GM21825 (cell line): ENCODE results near the gene FAM221B.

Source experiments
- ATAC-seq: cut with Tn5 transposase; IDR thresholded peaks from one replicate; pipeline ENCODE4 v1.9.1; 2021; ENCODE audit warnings: mild to moderate bottlenecking, moderate library complexity; ENCODE audit not compliant: unreplicated experiment

FAM221B gene

GRCh38 chr9:35792826-35793225, 35.7 kb downstream of the FAM221B start:
- ATAC-seq: no peak

GRCh38 chr9:35792024-35792813, 36.3 kb downstream of the FAM221B start:
- ATAC-seq: no peak

- ATAC-seq: no peak
These were observed 37.1 kb downstream of the FAM221B start, which contains the start of gene NPR2 for GRCh38 chr9:35791297-35791921. NPR2 (plus strand) TSS chr9:35791591; CDS start chr9:35792409, 818 bp downstream.

GRCh38 chr9:35790385-35791296, 37.9 kb downstream of the FAM221B start:
- ATAC-seq: no peak

GRCh38 chr9:35790025-35790384, 38.5 kb downstream of the FAM221B start:
- ATAC-seq: no peak

- no peak for ATAC-seq
These were observed 39.0 kb downstream of the FAM221B start for GRCh38 chr9:35789541-35789940.

- ATAC-seq: no peak
These were observed 45.1 kb downstream of the FAM221B start for GRCh38 chr9:35783418-35783817.

GRCh38 chr9:35781066-35781465, 47.5 kb downstream of the FAM221B start:
- no peak for ATAC-seq

- ATAC-seq: no peak
These were observed 50.0 kb downstream of the FAM221B start for GRCh38 chr9:35778496-35778895.

- ATAC-seq: no peak
These were observed 52.5 kb downstream of the FAM221B start for GRCh38 chr9:35776018-35776417.

- no peak for ATAC-seq
These were observed 53.5 kb downstream of the FAM221B start for GRCh38 chr9:35774907-35775635.

- ATAC-seq: no peak
These were observed 56.6 kb downstream of the FAM221B start for GRCh38 chr9:35771943-35772342.

- ATAC-seq: no peak
These were observed 57.0 kb downstream of the FAM221B start for GRCh38 chr9:35771534-35771933.

- no peak for ATAC-seq
These were observed 57.5 kb downstream of the FAM221B start for GRCh38 chr9:35771075-35771433.

- no peak for ATAC-seq
These were observed 58.8 kb downstream of the FAM221B start for GRCh38 chr9:35769763-35770162.

GRCh38 chr9:35767458-35767857, 61.1 kb downstream of the FAM221B start:
- ATAC-seq: no peak

- ATAC-seq: no peak
These were observed 61.5 kb downstream of the FAM221B start for GRCh38 chr9:35766997-35767396.
